ENCODE data around the gene CCDC33. TPM values are rescaled to one million over a fixed set of nuclear protein-coding genes. Genes with fewer than 3 reads are reported as not detected.

CCDC33 gene
- total and polyA plus RNA-seq, 4 experiments from 2014 or later: not detected

DNA sequence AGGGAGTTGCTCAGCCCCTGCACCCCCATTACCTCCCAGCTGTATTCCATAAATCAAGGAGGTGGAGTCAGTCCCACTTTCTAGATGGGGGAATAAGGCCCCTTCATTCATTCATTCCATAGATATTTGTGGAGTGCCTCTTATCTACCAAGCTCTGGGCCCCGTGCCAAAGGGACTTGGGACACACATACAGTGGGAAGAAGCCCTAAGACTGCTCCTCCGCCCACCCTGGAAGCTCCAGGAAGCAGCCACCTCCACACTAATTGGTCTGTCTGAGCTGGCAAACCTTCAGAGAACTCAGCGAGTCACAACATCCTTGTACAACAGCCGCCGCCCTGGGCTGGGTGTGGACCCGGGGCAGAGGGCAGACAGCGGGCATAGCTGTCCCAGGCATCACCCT lies 40.0 kb upstream of the CCDC33 start:
- Histone ChIP-seq H3K36me3 (ENCODE audit: insufficient read depth, low read length) (no peaks in the 10 kb centered on the region), H3K4me1 (ENCODE audit: insufficient read depth, low read length) (no peaks in the 10 kb centered on the region), H3K27ac (ENCODE audit: low read depth, low read length) (no peak overlapping the region), H3K9me3 (ENCODE audit: control insufficient read depth in 1 of 2, low read length in 2 of 2) (no peaks in the 10 kb centered on the region), H3K27me3 (ENCODE audit: insufficient read depth, low read length) (no peaks in the 10 kb centered on the region), H3K4me3 (ENCODE audit: low read length in 2 of 2) (no peak overlapping the region)
- Mint-ChIP-seq H3K9me3 (no peaks in the 10 kb centered on the region), H3K36me3 (no peaks in the 10 kb centered on the region), H3K4me1 (no peaks in the 10 kb centered on the region), H3K27me3 (peaks cover 6 to 7% of the 10 kb centered on the region in 2 donors), H3K27ac (no peak overlapping the region), H3K4me3 (no peak overlapping the region)
- intact Hi-C loops (cut with micrococcal nuclease): no loop called here
- DNase-seq: no peak
- POLR2A ChIA-PET (ENCODE audit: partially characterized antibody): no interaction called here
- CTCF ChIA-PET (ENCODE audit: partially characterized antibody): no interaction called here

DNA sequence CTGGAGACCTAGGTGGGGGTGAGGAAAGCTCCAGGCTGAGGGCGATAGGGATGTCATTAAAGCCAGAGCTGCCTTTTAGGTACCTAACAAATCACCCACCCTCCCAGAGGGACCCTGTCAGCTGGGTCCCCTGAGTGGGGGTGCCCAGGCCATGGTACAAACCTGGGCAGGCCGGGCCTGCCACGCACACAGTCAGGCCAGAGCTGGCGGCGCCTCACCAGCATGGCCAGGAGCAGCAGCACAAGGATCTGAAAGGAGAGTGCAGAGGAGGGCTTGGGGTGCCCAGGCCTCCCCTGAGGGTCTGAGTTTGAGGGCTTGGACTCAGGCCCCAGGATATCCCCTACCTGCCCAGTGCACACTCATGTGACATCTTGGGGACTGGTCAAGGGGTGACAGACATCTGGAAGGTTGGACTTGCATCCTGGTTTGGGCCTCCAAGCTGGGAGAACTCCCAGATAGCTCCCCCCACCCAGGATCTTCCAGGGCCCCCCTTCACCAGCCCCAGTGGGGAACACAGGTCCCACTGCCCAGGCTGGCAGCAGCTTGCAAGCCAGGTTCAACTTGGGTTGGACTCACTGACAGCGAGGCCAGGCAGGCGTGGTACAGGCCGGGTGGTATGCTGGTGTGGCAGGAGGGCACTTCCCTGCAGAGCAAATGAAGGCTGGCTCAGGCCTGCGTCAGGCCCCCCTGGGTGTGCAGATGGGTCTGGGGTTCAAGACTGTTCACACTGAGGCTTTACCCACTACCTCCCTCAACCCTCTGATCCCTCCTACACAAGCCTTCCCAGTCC lies 38.8 kb upstream of the CCDC33 start:
- no peak overlapping the region for H3K4me3 ChIP-seq (ENCODE audit: low read length in 2 of 2)
- Mint-ChIP-seq H3K27ac (no peak overlapping the region), H3K27me3 (peaks cover 10% of the 10 kb centered on the region in 2 donors), H3K36me3 (no peaks in the 10 kb centered on the region), H3K4me1 (no peaks in the 10 kb centered on the region), H3K9me3 (no peaks in the 10 kb centered on the region), H3K4me3 (no peak overlapping the region)
- ChIA-PET POLR2A (ENCODE audit: partially characterized antibody) (no interaction called here), CTCF (ENCODE audit: partially characterized antibody) (no interaction called here)
- H3K27me3 ChIP-seq (ENCODE audit: insufficient read depth, low read length): no peaks in the 10 kb centered on the region
- DNase-seq: no peak
- no peaks in the 10 kb centered on the region for H3K9me3 ChIP-seq (ENCODE audit: control insufficient read depth in 1 of 2, low read length in 2 of 2)
- no peak overlapping the region for H3K27ac ChIP-seq (ENCODE audit: low read depth, low read length)
- H3K36me3 ChIP-seq (ENCODE audit: insufficient read depth, low read length): no peaks in the 10 kb centered on the region
- intact Hi-C loops (cut with micrococcal nuclease): no loop called here
- no peaks in the 10 kb centered on the region for H3K4me1 ChIP-seq (ENCODE audit: insufficient read depth, low read length)

DNA sequence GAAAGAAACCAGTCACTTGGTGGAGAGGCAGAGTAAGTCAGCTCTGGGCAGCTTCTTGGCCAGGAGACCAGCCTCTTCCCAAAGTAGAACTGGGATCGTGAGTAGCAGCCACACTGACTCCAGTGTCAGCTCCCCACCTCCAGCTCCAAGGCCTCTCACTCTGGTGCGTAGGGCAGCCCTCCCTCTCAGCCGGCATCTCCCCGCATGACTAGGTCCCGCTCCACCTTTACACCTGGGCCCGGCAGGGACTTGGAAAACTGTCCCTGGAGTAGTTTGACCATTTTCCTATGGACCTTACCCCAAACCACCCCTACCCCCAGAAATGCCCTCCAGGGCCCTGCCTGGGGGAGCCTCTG lies 36.9 kb upstream of the CCDC33 start:
- H3K4me3 ChIP-seq (ENCODE audit: low read length in 2 of 2): no peak overlapping the region
- CTCF ChIA-PET (ENCODE audit: partially characterized antibody): no interaction called here
- H3K36me3 ChIP-seq (ENCODE audit: insufficient read depth, low read length): no peaks in the 10 kb centered on the region
- POLR2A ChIA-PET (ENCODE audit: partially characterized antibody): no interaction called here
- no peaks in the 10 kb centered on the region for H3K4me1 ChIP-seq (ENCODE audit: insufficient read depth, low read length)
- Mint-ChIP-seq H3K9me3 (no peaks in the 10 kb centered on the region), H3K27ac (no peak overlapping the region), H3K27me3 (peaks cover 10% of the 10 kb centered on the region in 2 donors), H3K36me3 (no peaks in the 10 kb centered on the region), H3K4me3 (no peak overlapping the region), H3K4me1 (no peaks in the 10 kb centered on the region)
- H3K27ac ChIP-seq (ENCODE audit: low read depth, low read length): no peak overlapping the region
- no peaks in the 10 kb centered on the region for H3K9me3 ChIP-seq (ENCODE audit: control insufficient read depth in 1 of 2, low read length in 2 of 2)
- no peaks in the 10 kb centered on the region for H3K27me3 ChIP-seq (ENCODE audit: insufficient read depth, low read length)
- intact Hi-C loops (cut with micrococcal nuclease): no loop called here
- no peak for DNase-seq

DNA sequence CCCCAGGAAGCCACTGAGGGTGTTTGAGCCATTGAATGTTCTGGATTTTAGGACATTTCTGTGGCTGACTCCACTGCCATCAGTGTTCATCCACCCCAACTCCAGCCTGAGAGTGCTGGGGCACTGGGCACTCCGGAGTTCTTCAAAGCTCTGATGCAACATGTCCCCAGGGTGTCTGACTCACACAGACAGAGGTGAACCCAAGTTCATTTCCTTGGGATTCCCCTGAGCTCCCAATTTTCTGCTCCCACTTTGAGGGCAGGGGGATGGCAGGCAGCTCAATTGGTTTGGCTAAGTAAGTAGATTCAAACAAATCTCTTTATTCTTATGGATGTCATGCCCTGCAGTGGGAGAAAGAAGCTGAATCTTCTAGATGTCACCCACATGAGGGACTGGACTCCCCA lies 35.7 kb upstream of the CCDC33 start:
- Mint-ChIP-seq H3K36me3 (no peaks in the 10 kb centered on the region), H3K9me3 (no peaks in the 10 kb centered on the region), H3K4me1 (no peaks in the 10 kb centered on the region), H3K4me3 (no peak overlapping the region), H3K27ac (no peak overlapping the region), H3K27me3 (peaks cover 12% of the 10 kb centered on the region in 2 donors)
- H3K27ac ChIP-seq (ENCODE audit: low read depth, low read length): no peak overlapping the region
- no peaks in the 10 kb centered on the region for H3K9me3 ChIP-seq (ENCODE audit: control insufficient read depth in 1 of 2, low read length in 2 of 2)
- no peak for DNase-seq
- H3K27me3 ChIP-seq (ENCODE audit: insufficient read depth, low read length): no peaks in the 10 kb centered on the region
- ChIA-PET POLR2A (ENCODE audit: partially characterized antibody) (no interaction called here), CTCF (ENCODE audit: partially characterized antibody) (no interaction called here)
- no peak overlapping the region for H3K4me3 ChIP-seq (ENCODE audit: low read length in 2 of 2)
- no peaks in the 10 kb centered on the region for H3K4me1 ChIP-seq (ENCODE audit: insufficient read depth, low read length)
- intact Hi-C loops (cut with micrococcal nuclease): no loop called here
- H3K36me3 ChIP-seq (ENCODE audit: insufficient read depth, low read length): no peaks in the 10 kb centered on the region

DNA sequence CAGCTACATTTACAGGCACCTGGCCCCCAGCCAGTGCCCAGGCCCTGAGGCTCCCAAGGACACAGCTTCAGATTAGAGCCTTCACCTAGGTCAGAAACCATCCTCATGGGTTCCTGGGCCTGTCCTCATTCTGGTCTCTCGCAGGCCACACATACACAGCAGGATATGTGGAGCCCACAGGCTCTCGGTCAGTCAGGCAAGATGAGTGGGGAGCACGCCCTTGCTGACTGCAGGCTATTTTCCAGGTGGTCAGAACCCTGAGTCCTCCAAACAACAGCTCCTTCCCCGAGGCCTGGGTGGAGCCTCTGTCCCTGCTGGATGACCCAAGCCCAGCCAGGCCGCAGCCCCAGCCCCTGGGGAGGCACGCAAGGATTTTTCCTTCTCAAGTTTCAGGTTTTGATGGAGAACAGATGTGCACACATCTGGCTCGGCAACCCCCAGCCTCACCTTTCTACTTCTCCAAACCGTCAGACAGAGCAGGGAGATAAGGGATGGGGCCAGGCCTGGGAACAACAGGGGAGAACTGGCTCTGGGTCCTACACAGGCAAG lies 35.2 kb upstream of the CCDC33 start:
- no peak overlapping the region for H3K4me3 Mint-ChIP-seq
- no peaks in the 10 kb centered on the region for H3K4me1 Mint-ChIP-seq
- H3K27me3 Mint-ChIP-seq: peaks cover 10 to 12% of the 10 kb centered on the region in 2 donors
- no peak for DNase-seq
- no peak overlapping the region for H3K27ac Mint-ChIP-seq
- intact Hi-C loops (cut with micrococcal nuclease): no loop called here
- ChIA-PET CTCF (ENCODE audit: partially characterized antibody) (no interaction called here), POLR2A (ENCODE audit: partially characterized antibody) (no interaction called here)
- Histone ChIP-seq H3K4me1 (ENCODE audit: insufficient read depth, low read length) (no peaks in the 10 kb centered on the region), H3K4me3 (ENCODE audit: low read length in 2 of 2) (no peak overlapping the region), H3K27me3 (ENCODE audit: insufficient read depth, low read length) (no peaks in the 10 kb centered on the region), H3K9me3 (ENCODE audit: control insufficient read depth in 1 of 2, low read length in 2 of 2) (no peaks in the 10 kb centered on the region), H3K27ac (ENCODE audit: low read depth, low read length) (no peak overlapping the region), H3K36me3 (ENCODE audit: insufficient read depth, low read length) (no peaks in the 10 kb centered on the region)
- no peaks in the 10 kb centered on the region for H3K9me3 Mint-ChIP-seq
- no peaks in the 10 kb centered on the region for H3K36me3 Mint-ChIP-seq

DNA sequence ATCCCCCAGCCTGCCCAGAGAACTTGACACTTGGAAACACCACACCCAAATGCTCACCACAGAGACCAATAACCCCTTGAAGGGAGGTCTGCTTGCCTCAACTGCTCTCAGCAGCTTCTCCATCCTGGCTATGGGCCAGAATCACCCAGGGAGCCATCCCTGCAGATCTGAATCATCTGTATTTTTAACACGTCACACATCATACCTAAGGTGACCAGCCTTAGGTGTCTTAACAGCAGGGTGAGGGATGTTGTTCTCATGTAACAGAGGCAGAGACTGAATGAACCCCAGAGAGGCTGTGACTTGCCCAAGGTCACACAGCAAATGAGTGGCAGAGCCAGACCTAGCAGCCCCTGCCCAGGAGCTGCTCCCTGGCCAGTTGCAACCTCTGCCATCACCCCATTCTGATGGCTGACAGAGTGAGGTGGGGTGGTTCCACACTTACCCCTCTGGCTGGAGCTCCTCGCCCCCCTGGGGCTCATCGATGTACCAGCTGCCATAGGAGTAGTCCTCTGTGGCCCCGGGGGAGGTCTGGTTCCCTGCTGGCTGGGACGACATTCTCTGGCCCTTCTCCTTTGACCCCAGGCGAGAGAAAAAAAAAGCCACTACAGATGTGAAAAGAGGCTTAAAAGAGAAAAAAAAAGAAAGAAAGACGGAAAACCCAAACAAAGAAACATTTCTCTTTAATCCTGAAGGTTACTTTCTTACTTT lies 34.3 kb upstream of the CCDC33 start:
- H3K4me3 Mint-ChIP-seq: no peak overlapping the region
- ChIA-PET CTCF (ENCODE audit: partially characterized antibody) (no interaction called here), POLR2A (ENCODE audit: partially characterized antibody) (no interaction called here)
- no peak for DNase-seq
- Histone ChIP-seq H3K9me3 (ENCODE audit: control insufficient read depth in 1 of 2, low read length in 2 of 2) (no peaks in the 10 kb centered on the region), H3K4me3 (ENCODE audit: low read length in 2 of 2) (no peak overlapping the region), H3K36me3 (ENCODE audit: insufficient read depth, low read length) (no peaks in the 10 kb centered on the region), H3K27me3 (ENCODE audit: insufficient read depth, low read length) (no peaks in the 10 kb centered on the region), H3K4me1 (ENCODE audit: insufficient read depth, low read length) (no peaks in the 10 kb centered on the region), H3K27ac (ENCODE audit: low read depth, low read length) (no peak overlapping the region)
- intact Hi-C loops (cut with micrococcal nuclease): no loop called here
- H3K36me3 Mint-ChIP-seq: no peaks in the 10 kb centered on the region
- H3K9me3 Mint-ChIP-seq: no peaks in the 10 kb centered on the region
- no peaks in the 10 kb centered on the region for H3K4me1 Mint-ChIP-seq
- H3K27ac Mint-ChIP-seq: no peak overlapping the region
- peaks cover 10% of the 10 kb centered on the region in 2 donors for H3K27me3 Mint-ChIP-seq

DNA sequence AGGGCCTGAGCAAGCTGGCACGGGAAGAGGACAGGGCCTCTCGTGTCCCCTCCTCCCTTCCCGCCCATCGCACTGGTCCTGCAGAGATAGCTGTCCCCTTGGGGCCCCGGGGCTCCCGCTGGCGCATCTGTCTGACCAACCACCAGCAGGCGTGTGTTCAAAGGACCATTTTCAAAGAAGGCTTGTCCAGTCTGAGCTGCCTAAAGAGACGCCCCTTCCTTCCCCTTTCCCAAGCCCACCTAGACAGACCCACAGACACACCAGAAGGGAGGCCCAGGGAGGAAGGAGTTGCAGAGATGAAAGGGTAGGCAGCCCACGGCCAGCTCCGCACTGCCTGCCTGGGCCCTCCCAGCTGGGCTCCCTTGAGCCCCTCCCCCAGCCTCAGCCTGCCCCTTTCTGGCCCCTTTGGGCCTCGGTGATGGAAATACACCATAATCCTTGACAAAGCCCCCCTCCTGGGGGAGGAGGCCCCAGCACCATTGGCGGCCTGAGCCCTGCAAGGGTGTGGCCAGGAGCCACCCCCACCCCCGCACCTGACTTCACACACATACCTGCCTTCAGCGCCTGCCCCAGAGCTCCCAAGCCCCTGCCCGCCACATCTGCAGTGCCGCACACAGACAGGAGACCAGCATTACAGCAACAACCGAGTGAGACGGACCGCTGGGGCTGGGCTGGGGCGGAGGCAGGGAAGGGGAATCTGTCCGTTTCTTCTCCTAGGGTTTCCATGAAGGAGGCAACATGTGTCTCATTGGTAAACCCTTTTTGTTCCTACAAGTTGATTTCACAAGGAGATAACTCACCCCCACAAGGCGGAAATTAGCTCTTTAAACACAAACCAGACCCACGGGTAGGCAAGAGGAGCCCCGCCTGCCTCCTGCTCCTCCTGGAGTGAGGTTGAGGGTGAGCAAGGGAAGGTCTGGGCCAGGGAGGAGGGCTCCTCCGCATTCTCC lies 33.4 kb upstream of the CCDC33 start, which contains the start of gene STRA6:
TSS of gene STRA6 (minus strand) at position 336 of the 950 bp plus-strand sequence. CDS start 520 bp downstream, outside the sequence.
- H3K27ac Mint-ChIP-seq: no peak within 1 kb of the TSS
- Histone ChIP-seq H3K4me3 (ENCODE audit: low read length in 2 of 2) (no peak within 1 kb of the TSS), H3K36me3 (ENCODE audit: insufficient read depth, low read length) (no peaks in the 10 kb centered on the region), H3K9me3 (ENCODE audit: control insufficient read depth in 1 of 2, low read length in 2 of 2) (no peaks in the 10 kb centered on the region), H3K27ac (ENCODE audit: low read depth, low read length) (no peak within 1 kb of the TSS), H3K27me3 (ENCODE audit: insufficient read depth, low read length) (no peaks in the 10 kb centered on the region), H3K4me1 (ENCODE audit: insufficient read depth, low read length) (no peaks in the 10 kb centered on the region)
- ChIA-PET POLR2A (ENCODE audit: partially characterized antibody) (no interaction called here), CTCF (ENCODE audit: partially characterized antibody) (no interaction called here)
- H3K9me3 Mint-ChIP-seq: no peaks in the 10 kb centered on the region
- peaks cover 14 to 16% of the 10 kb centered on the region in 2 donors for H3K27me3 Mint-ChIP-seq
- DNase-seq: no peak
- no peaks in the 10 kb centered on the region for H3K4me1 Mint-ChIP-seq
- intact Hi-C loops (cut with micrococcal nuclease): no loop called here
- no peak within 1 kb of the TSS for H3K4me3 Mint-ChIP-seq
- H3K36me3 Mint-ChIP-seq: no peaks in the 10 kb centered on the region
